Measurements from ENCODE around the gene MAP3K10.
A peak's percentile ranks its signal among the peaks of the same experiment; 100 is the strongest.

MAP3K10 gene

GRCh38 chr19:40175820-40176219, 15.4 kb upstream of the MAP3K10 start:
- Histone ChIP-seq H3K36me3 (ENCODE audit: insufficient read depth, low read length) (no peaks in the 10 kb centered on the region), H3K27me3 (ENCODE audit: insufficient read depth, low read length) (no peaks in the 10 kb centered on the region), H3K4me3 (ENCODE audit: low read length) (no peak overlapping the region), H3K9ac (ENCODE audit: low read depth, low read length) (no peak overlapping the region), H3K27ac (ENCODE audit: low read depth, low read length) (no peak overlapping the region), H3K9me3 (ENCODE audit: insufficient read depth, low read depth, low read length) (no peaks in the 10 kb centered on the region), H3K4me1 (ENCODE audit: insufficient read depth, low read length) (no peaks in the 10 kb centered on the region)
- WGBS = 90% methylated on average over 5 of the region's 5 CpGs

GRCh38 chr19:40177286-40178070, 13.7 kb upstream of the MAP3K10 start:
- 90% methylated on average over 5 of the region's 5 CpGs for WGBS
- no peaks in the 10 kb centered on the region for H3K36me3 ChIP-seq (ENCODE audit: insufficient read depth, low read length)
- no peak overlapping the region for H3K4me3 ChIP-seq (ENCODE audit: low read length)
- H3K27ac ChIP-seq (ENCODE audit: low read depth, low read length) = no peak overlapping the region
- no peak overlapping the region for H3K9ac ChIP-seq (ENCODE audit: low read depth, low read length)
- no peaks in the 10 kb centered on the region for H3K4me1 ChIP-seq (ENCODE audit: insufficient read depth, low read length)
- H3K27me3 ChIP-seq (ENCODE audit: insufficient read depth, low read length) = no peaks in the 10 kb centered on the region
- H3K9me3 ChIP-seq (ENCODE audit: insufficient read depth, low read depth, low read length) = no peaks in the 10 kb centered on the region

DNA sequence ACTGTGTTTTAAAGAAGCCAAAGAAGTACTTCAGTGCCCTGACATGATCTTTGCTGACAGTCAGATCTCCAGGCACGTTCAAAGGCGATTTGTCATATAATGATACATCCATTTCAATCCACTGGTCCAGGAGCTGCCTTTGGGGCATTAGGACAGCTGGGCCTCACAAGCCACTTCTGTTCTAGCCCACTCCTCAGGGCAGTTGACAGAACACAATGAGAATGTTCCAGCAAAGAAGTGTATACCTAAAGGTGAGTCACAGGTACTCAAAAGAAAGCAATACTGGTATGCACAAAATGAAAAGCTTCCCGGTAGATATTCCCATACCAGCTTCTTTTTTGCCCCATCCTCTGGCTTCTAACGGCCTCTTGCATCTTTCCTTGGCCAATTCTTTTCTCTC, 12.5 kb upstream of the MAP3K10 start:
- Histone ChIP-seq H3K9me3 (ENCODE audit: insufficient read depth, low read depth, low read length) (no peaks in the 10 kb centered on the region), H3K9ac (ENCODE audit: low read depth, low read length) (no peak overlapping the region), H3K4me3 (ENCODE audit: low read length) (no peak overlapping the region), H3K27me3 (ENCODE audit: insufficient read depth, low read length) (no peaks in the 10 kb centered on the region), H3K27ac (ENCODE audit: low read depth, low read length) (no peak overlapping the region), H3K36me3 (ENCODE audit: insufficient read depth, low read length) (no peaks in the 10 kb centered on the region), H3K4me1 (ENCODE audit: insufficient read depth, low read length) (no peaks in the 10 kb centered on the region)
- WGBS = 91% methylated on average over 4 of the region's 4 CpGs

- WGBS = 93% methylated on average over 1 of the region's 1 CpG
- H3K4me1 ChIP-seq (ENCODE audit: insufficient read depth, low read length) = no peaks in the 10 kb centered on the region
- no peaks in the 10 kb centered on the region for H3K27me3 ChIP-seq (ENCODE audit: insufficient read depth, low read length)
- H3K27ac ChIP-seq (ENCODE audit: low read depth, low read length) = no peak overlapping the region
- H3K4me3 ChIP-seq (ENCODE audit: low read length) = no peak overlapping the region
- no peak overlapping the region for H3K9ac ChIP-seq (ENCODE audit: low read depth, low read length)
- no peaks in the 10 kb centered on the region for H3K36me3 ChIP-seq (ENCODE audit: insufficient read depth, low read length)
- no peaks in the 10 kb centered on the region for H3K9me3 ChIP-seq (ENCODE audit: insufficient read depth, low read depth, low read length)
Measured at GRCh38 chr19:40184273-40184672, 7.0 kb upstream of the MAP3K10 start.

DNA sequence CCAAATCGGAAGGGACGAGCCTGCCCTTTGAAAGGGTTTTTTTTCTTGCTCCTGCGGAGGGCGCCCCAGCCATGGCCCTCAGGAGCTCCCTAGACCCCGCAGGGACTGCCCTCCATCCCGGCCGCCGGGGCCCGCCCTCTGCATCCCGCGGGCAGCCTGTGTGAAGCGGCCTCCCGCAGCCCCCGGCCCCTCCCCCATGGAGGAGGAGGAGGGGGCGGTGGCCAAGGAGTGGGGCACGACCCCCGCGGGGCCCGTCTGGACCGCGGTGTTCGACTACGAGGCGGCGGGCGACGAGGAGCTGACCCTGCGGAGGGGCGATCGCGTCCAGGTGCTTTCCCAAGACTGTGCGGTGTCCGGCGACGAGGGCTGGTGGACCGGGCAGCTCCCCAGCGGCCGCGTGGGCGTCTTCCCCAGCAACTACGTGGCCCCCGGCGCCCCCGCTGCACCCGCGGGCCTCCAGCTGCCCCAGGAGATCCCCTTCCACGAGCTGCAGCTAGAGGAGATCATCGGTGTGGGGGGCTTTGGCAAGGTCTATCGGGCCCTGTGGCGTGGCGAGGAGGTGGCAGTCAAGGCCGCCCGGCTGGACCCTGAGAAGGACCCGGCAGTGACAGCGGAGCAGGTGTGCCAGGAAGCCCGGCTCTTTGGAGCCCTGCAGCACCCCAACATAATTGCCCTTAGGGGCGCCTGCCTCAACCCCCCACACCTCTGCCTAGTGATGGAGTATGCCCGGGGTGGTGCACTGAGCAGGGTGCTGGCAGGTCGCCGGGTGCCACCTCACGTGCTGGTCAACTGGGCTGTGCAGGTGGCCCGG, 815 bp downstream of the MAP3K10 start:
- Histone ChIP-seq H3K9ac (ENCODE audit: low read depth, low read length) (peak overlapping the region; percentile 57; the same call in 1 of the 2 replicates), H3K27ac (ENCODE audit: low read depth, low read length) (no peak overlapping the region), H3K4me3 (ENCODE audit: low read length) (peak overlapping the region; percentile 81), H3K27me3 (ENCODE audit: insufficient read depth, low read length) (no peaks in the 10 kb centered on the region; the same call in 1 of the 2 replicates), H3K4me1 (ENCODE audit: insufficient read depth, low read length) (no peaks in the 10 kb centered on the region), H3K36me3 (ENCODE audit: insufficient read depth, low read length) (no peaks in the 10 kb centered on the region), H3K9me3 (ENCODE audit: insufficient read depth, low read depth, low read length) (no peaks in the 10 kb centered on the region)
- 22% methylated on average over 62 of the region's 62 CpGs for WGBS

DNA sequence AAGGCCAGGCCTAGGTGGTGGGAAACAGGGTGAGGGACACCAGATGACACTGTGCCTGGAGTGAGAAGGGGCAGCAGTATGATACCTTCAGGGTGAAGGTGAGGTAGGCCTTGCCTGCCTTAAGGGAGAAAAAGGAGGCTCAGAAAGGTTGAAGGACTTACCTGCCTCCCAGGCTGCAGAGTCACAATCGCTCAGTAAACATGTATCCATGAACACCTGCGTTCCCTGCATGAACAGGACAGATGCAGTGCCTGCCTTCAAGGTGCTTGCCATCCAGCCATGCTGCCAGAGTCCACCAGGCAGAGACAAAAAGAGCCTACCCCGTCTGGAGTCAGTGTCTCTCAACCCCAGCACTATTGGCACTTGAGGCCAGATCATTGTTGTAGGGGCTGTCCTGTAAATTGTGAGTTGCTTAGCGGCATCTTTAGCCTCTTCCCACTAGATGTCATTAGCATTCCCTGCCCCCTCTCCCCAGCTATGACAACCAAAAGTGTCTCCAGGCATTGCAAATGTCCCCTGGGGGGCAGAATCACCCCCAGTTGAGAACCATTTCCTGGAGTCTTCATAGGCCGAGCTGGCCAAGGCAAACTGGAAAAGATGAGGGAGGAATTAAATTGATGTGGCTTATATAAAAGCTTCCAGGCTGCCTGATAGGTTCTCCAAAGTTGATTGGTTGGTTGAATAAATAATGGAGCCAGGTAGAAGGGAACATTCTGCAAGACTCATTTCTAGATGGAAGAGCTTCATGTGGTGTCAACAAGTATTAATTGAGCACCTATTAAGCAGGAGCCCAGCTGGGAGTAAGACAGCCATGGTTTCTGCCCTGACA, 1.7 kb downstream of the MAP3K10 start:
- peak overlapping the region; percentile 1; the same call in 1 of the 2 replicates for H3K4me3 ChIP-seq (ENCODE audit: low read length)
- no peaks in the 10 kb centered on the region for H3K4me1 ChIP-seq (ENCODE audit: insufficient read depth, low read length)
- H3K36me3 ChIP-seq (ENCODE audit: insufficient read depth, low read length) = no peaks in the 10 kb centered on the region
- WGBS = 48% methylated on average over 5 of the region's 5 CpGs
- no peaks in the 10 kb centered on the region; the same call in 1 of the 2 replicates for H3K27me3 ChIP-seq (ENCODE audit: insufficient read depth, low read length)
- H3K27ac ChIP-seq (ENCODE audit: low read depth, low read length) = no peak overlapping the region
- H3K9ac ChIP-seq (ENCODE audit: low read depth, low read length) = no peak overlapping the region
- H3K9me3 ChIP-seq (ENCODE audit: insufficient read depth, low read depth, low read length) = no peaks in the 10 kb centered on the region

- 86% methylated on average over 3 of the region's 3 CpGs for WGBS
- H3K9me3 ChIP-seq (ENCODE audit: insufficient read depth, low read depth, low read length) = no peaks in the 10 kb centered on the region
- no peaks in the 10 kb centered on the region for H3K36me3 ChIP-seq (ENCODE audit: insufficient read depth, low read length)
- no peak overlapping the region for H3K4me3 ChIP-seq (ENCODE audit: low read length)
- H3K27me3 ChIP-seq (ENCODE audit: insufficient read depth, low read length) = no peaks in the 10 kb centered on the region; the same call in 1 of the 2 replicates
- no peaks in the 10 kb centered on the region for H3K4me1 ChIP-seq (ENCODE audit: insufficient read depth, low read length)
- H3K27ac ChIP-seq (ENCODE audit: low read depth, low read length) = no peak overlapping the region
- no peak overlapping the region for H3K9ac ChIP-seq (ENCODE audit: low read depth, low read length)
Measured at GRCh38 chr19:40193587-40193849, 2.3 kb downstream of the MAP3K10 start.

GRCh38 chr19:40198272-40198990, 7.2 kb downstream of the MAP3K10 start:
- 97% methylated on average over 29 of the region's 29 CpGs for WGBS
- Histone ChIP-seq H3K4me1 (ENCODE audit: insufficient read depth, low read length) (no peaks in the 10 kb centered on the region), H3K27ac (ENCODE audit: low read depth, low read length) (no peak overlapping the region), H3K9ac (ENCODE audit: low read depth, low read length) (no peak overlapping the region), H3K4me3 (ENCODE audit: low read length) (no peak overlapping the region), H3K9me3 (ENCODE audit: insufficient read depth, low read depth, low read length) (no peaks in the 10 kb centered on the region), H3K36me3 (ENCODE audit: insufficient read depth, low read length) (peaks cover 7% of the 10 kb centered on the region), H3K27me3 (ENCODE audit: insufficient read depth, low read length) (no peaks in the 10 kb centered on the region)

DNA sequence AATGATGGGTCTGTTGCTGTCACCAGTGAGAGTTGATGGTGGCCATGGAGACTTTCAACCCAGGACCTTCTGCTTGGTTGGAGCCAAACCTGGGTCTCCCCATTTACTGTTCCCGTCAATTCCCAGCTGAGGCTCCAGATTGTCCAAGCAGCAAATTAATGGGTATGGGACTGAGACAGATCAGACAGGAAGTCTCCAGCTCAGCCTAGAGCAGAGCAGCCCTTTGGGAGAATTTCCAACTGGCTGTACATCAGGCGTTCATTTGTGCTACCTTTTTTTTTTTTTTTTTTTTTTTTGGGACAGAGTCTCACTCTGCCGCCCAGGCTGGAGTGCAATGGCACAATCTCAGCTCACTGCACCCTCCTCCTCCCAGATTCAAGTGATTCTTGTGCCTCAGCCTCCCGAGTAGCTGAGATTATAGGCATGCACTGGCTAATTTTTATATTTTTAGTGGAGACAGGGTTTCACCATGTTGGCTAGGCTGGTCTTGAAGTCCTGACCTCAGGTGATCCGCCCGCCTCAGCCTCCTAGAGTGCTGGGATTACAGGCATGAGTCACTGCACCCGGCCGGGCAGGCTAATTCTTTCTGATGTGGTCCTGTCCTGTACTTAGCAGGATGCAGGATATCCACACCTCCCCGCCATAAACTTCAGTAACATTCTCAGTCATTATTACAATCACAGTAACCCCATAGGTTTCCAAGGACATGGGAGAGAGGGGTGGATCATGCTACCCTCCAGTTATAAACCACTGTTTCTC, 9.3 kb downstream of the MAP3K10 start:
- no peak overlapping the region for H3K4me3 ChIP-seq (ENCODE audit: low read length)
- WGBS = 85% methylated on average over 9 of the region's 9 CpGs
- no peak overlapping the region for H3K27ac ChIP-seq (ENCODE audit: low read depth, low read length)
- H3K4me1 ChIP-seq (ENCODE audit: insufficient read depth, low read length) = no peaks in the 10 kb centered on the region
- no peak overlapping the region for H3K9ac ChIP-seq (ENCODE audit: low read depth, low read length)
- no peaks in the 10 kb centered on the region for H3K9me3 ChIP-seq (ENCODE audit: insufficient read depth, low read depth, low read length)
- no peaks in the 10 kb centered on the region for H3K27me3 ChIP-seq (ENCODE audit: insufficient read depth, low read length)
- peaks cover 8% of the 10 kb centered on the region for H3K36me3 ChIP-seq (ENCODE audit: insufficient read depth, low read length)

- Histone ChIP-seq H3K9ac (ENCODE audit: low read depth, low read length) (no peak overlapping the region), H3K4me3 (ENCODE audit: low read length) (no peak overlapping the region), H3K9me3 (ENCODE audit: insufficient read depth, low read depth, low read length) (no peaks in the 10 kb centered on the region), H3K27me3 (ENCODE audit: insufficient read depth, low read length) (no peaks in the 10 kb centered on the region), H3K4me1 (ENCODE audit: insufficient read depth, low read length) (no peaks in the 10 kb centered on the region), H3K36me3 (ENCODE audit: insufficient read depth, low read length) (peaks cover 13% of the 10 kb centered on the region), H3K27ac (ENCODE audit: low read depth, low read length) (no peak overlapping the region)
- 96% methylated on average over 16 of the region's 16 CpGs for WGBS
Measured at GRCh38 chr19:40204381-40204780, 13.2 kb downstream of the MAP3K10 start.

Measured in HUES64 (cell line).